PC-3 (cell line): Measurements from ENCODE around the gene LAMA3.

ENCODE experiments used
- EZH2 ChIP-seq: fragments of 300-600 bp; sonication (generic); IDR thresholded peaks from one replicate; pipeline ENCODE4 v1.6.1; 2017; ENCODE audit warnings: antibody characterized with exemption, mild to moderate bottlenecking, low read length; ENCODE audit not compliant: unreplicated experiment
- TF ChIP-seq, protein P1 (sequence below): fragments of 300-600 bp; sonication (generic); conservative IDR thresholded peaks from 2 replicates; pipeline ENCODE4 v1.5.1; 2017; ENCODE audit warnings: antibody characterized with exemption, low read depth, mild to moderate bottlenecking, low read length

DNA sequence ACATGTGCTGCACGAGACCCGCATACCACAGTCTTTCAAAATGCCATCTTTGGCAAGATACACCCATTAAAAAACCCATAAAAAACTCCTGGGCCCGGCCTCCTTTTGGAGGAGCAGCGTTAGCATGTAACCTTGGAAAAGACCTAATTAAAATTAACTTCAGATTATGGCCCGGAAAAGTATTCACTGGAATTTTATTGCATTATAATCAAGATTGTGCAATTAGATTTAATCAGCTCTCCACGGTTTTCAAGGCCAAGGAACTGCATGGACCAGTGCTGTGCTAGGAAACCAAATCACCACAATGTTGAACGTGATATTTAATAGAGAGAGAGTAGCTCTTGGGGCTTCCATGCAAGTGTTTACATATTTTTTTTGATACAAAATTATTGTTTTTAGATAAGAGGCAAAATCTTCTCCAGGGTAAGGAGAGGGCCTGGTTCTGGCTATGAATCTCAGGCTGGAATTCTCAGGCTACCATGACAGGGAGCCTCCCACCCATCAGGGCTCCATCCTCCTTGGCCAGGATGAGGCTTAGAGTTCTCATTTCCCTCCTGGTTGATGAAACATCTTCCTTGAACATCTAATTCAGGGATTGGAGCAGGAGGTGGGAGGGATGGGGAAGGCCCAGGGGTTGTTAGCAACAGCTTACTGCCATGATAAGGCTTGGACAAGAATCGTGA is 243.3 kb downstream of the LAMA3 start:
- no peak for TF ChIP-seq EZH2
- TF ChIP-seq, protein P1, sequence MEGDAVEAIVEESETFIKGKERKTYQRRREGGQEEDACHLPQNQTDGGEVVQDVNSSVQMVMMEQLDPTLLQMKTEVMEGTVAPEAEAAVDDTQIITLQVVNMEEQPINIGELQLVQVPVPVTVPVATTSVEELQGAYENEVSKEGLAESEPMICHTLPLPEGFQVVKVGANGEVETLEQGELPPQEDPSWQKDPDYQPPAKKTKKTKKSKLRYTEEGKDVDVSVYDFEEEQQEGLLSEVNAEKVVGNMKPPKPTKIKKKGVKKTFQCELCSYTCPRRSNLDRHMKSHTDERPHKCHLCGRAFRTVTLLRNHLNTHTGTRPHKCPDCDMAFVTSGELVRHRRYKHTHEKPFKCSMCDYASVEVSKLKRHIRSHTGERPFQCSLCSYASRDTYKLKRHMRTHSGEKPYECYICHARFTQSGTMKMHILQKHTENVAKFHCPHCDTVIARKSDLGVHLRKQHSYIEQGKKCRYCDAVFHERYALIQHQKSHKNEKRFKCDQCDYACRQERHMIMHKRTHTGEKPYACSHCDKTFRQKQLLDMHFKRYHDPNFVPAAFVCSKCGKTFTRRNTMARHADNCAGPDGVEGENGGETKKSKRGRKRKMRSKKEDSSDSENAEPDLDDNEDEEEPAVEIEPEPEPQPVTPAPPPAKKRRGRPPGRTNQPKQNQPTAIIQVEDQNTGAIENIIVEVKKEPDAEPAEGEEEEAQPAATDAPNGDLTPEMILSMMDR: no peak
